Trophoblast cell (in vitro differentiated cells and primary cell): ENCODE results near the gene POR.
A peak's percentile ranks its signal among the peaks of the same experiment; 100 is the strongest.

Experiments
- DNase-seq, 2 donors: peaks; one replicate each; pipeline ENCODE4 v3.0.0-alpha.2; 2016
- H2AFZ ChIP-seq: 2 replicates; pipeline ENCODE4 v1.6.1; 2013; ENCODE audit warnings: low read length, moderate library complexity, mild to moderate bottlenecking; ENCODE audit not compliant: insufficient read depth, poor library complexity
- H2AK5ac ChIP-seq: 2 replicates; pipeline ENCODE4 v1.6.1; 2013; ENCODE audit warnings: mild to moderate bottlenecking, low read length
- H2BK120ac ChIP-seq: 2 replicates; pipeline ENCODE4 v1.6.1; 2013; ENCODE audit warnings: low read length, mild to moderate bottlenecking, moderate library complexity; ENCODE audit not compliant: insufficient read depth, poor library complexity
- H2BK12ac ChIP-seq: 2 replicates; pipeline ENCODE4 v1.6.1; 2013; ENCODE audit warnings: mild to moderate bottlenecking, low read length, moderate library complexity
- H2BK5ac ChIP-seq: 2 replicates; pipeline ENCODE4 v1.6.1; 2013; ENCODE audit warnings: low read length, low read depth, moderate library complexity, mild to moderate bottlenecking; ENCODE audit not compliant: poor library complexity
- H3K14ac ChIP-seq: 2 replicates; pipeline ENCODE4 v1.6.1; 2013; ENCODE audit warnings: mild to moderate bottlenecking, low read length
- H3K18ac ChIP-seq: 2 replicates; pipeline ENCODE4 v1.6.1; 2013; ENCODE audit warnings: mild to moderate bottlenecking, low read length
- H3K23ac ChIP-seq: 2 replicates; pipeline ENCODE4 v1.6.1; 2013; ENCODE audit warnings: low read length
- H3K27ac ChIP-seq: 2 replicates; pipeline ENCODE4 v1.5.1; 2013; ENCODE audit warnings: low read depth, mild to moderate bottlenecking, inconsistent platforms, low read length, moderate library complexity
- H3K27me3 ChIP-seq: 2 replicates; pipeline ENCODE4 v1.6.1; 2013; ENCODE audit warnings: inconsistent platforms, mild to moderate bottlenecking, low read length, moderate library complexity; ENCODE audit not compliant: insufficient read depth
- H3K36me3 ChIP-seq, 2 experiments: 1 replicate in 1 of 2; 2 replicates in 1 of 2; pipeline ENCODE4 v1.6.1; 2013; ENCODE audit warnings: low read length in 2 of 2, mild to moderate bottlenecking in 2 of 2, moderate library complexity in 1 of 2; ENCODE audit not compliant: insufficient read depth in 2 of 2, control insufficient read depth in 1 of 2
- H3K4ac ChIP-seq: 2 replicates; pipeline ENCODE4 v1.6.1; 2013; ENCODE audit warnings: low read depth, mild to moderate bottlenecking, low read length, moderate library complexity
- H3K4me1 ChIP-seq, 2 experiments: 1 replicate in 1 of 2; 2 replicates in 1 of 2; pipeline ENCODE4 v1.6.1; 2013; ENCODE audit warnings: low read length in 2 of 2, mild to moderate bottlenecking in 2 of 2, moderate library complexity in 1 of 2; ENCODE audit not compliant: insufficient read depth in 2 of 2, control insufficient read depth in 1 of 2
- H3K4me2 ChIP-seq: 2 replicates; pipeline ENCODE4 v1.6.1; 2013; ENCODE audit warnings: inconsistent platforms, mild to moderate bottlenecking, low read length, moderate library complexity
- H3K4me3 ChIP-seq: 2 replicates; pipeline ENCODE4 v1.5.1; 2013; ENCODE audit warnings: mild to moderate bottlenecking, low read depth, low read length, inconsistent platforms
- H3K79me1 ChIP-seq: one replicate; pipeline ENCODE4 v1.6.1; 2013; ENCODE audit warnings: low read length
- H3K79me2 ChIP-seq: 2 replicates; pipeline ENCODE4 v1.6.1; 2013; ENCODE audit warnings: low read length, mild to moderate bottlenecking; ENCODE audit not compliant: control insufficient read depth, insufficient read depth, poor library complexity
- H3K9ac ChIP-seq: 2 replicates; pipeline ENCODE4 v1.6.1; 2013; ENCODE audit warnings: mild to moderate bottlenecking, low read length
- H3K9me3 ChIP-seq: 2 replicates; pipeline ENCODE4 v1.6.1; 2013; ENCODE audit warnings: low read depth, mild to moderate bottlenecking, control low read depth, inconsistent platforms, low read length; ENCODE audit not compliant: insufficient read depth
- H4K12ac ChIP-seq: 2 replicates; pipeline ENCODE4 v1.6.1; 2013; ENCODE audit warnings: low read depth, mild to moderate bottlenecking, low read length, moderate library complexity
- H4K8ac ChIP-seq: 2 replicates; pipeline ENCODE4 v1.6.1; 2013; ENCODE audit warnings: low read depth, mild to moderate bottlenecking, low read length, moderate library complexity
- H4K91ac ChIP-seq: one replicate; pipeline ENCODE4 v1.6.1; 2013; ENCODE audit warnings: low read depth, mild to moderate bottlenecking, low read length, moderate library complexity
- WGBS: extraction: QIAGEN DNeasy Blood & Tissue Kit; methylation state at CpG from one replicate; pipeline ENCODE4 v1.1.7; 2013; ENCODE audit warnings: missing lambda C conversion rate; ENCODE audit not compliant: insufficient read length, insufficient coverage; ENCODE audit errors: extremely low coverage; 5-methylcytosine and 5-hydroxymethylcytosine counted together

The POR gene

DNA sequence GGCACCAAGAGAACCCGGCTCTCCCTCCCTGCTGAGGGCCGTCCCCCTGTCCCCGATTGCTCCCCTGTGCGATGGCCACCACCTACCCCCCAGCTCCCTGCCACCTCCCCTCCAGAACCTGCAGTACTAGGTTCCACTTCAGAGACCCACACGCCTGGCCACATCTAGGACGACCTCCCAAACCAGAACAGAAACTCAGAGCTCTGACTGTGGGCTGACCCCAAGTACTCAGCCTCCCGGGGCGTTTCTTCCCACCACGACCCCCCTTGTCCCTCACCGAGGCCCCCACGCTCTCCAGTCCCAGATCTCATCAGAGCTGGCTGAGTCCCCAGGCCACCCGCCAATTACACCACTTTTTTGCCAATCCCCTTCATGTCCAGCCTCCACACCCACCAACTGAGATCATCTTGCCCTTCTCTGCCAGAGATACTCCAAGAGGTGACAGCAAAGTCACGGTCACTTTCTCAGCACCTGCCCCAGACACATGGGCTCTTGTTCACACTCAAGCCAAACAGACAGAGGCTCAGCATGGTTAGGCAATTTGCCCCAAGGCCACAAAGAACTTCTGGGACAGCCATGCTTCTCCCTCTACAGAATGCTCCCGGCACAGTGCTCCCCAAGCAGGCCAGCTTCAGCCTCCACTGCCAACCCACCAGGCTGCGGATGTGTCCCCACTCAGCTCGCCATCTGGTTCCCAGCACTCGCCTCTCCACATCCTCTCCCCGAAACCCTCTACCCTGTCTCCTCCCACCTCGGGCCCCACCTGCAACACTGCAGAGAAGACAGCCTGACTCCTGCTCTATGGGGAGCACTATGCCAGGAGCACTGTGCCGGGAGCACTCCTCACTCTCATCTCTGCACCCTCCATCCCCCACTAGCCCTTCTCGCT, 74.8 kb downstream of the POR start:
- Histone ChIP-seq H3K4me2 (no peak overlapping the region), H3K23ac (no peak overlapping the region), H3K4me1 (peaks cover 20 to 23% of the 10 kb centered on the region in 2 experiments), H4K91ac (no peak overlapping the region), H4K8ac (no peak overlapping the region), H3K79me1 (peaks cover 10% of the 10 kb centered on the region), H3K36me3 (peaks cover 35 to 36% of the 10 kb centered on the region in 2 experiments), H4K12ac (no peak overlapping the region), H2AFZ (no peak overlapping the region), H3K9me3 (peaks cover 7% of the 10 kb centered on the region), H2AK5ac (peak overlapping the region; percentile 39), H3K27ac (no peak overlapping the region), H3K4me3 (no peak overlapping the region), H3K18ac (peak overlapping the region; percentile 48), H3K14ac (no peak overlapping the region), H3K4ac (no peak overlapping the region), H2BK120ac (no peak overlapping the region), H2BK5ac (no peak overlapping the region), H2BK12ac (peak overlapping the region; percentile 42), H3K9ac (no peak overlapping the region), H3K27me3 (no peaks in the 10 kb centered on the region), H3K79me2 (peaks cover 3% of the 10 kb centered on the region)
- no CpG with 5 or more reads among the region's 21 CpGs for WGBS
- DNase-seq: peak; percentile 68 to 79

DNA sequence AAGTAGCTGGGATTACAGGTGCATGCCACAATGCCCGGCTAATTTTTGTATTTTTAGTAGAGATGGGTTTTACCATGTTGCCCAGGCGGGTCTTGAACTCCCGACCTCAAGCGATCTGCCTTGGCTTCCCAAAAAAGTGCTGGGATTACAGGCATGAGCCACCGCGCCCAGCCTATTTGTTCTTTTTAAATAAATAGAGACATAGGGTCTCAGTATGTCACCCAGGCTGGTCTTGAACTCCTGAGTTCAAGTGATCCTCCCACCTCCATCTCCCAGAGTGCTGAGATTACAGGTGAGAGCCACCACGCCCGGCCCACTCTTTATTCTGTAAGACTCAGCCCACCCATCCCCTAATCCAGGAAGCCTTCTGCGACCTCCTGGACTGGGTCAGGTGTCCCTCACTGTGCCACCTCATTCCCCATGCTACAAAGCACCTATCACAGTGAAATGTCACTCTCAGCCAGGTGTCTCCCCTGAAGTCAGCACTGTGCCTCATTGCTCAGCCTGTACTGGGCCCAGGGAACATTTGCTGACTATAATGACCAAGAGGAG, 76.7 kb downstream of the POR start:
- no peak for DNase-seq
- no peak overlapping the region for H2AFZ ChIP-seq
- no peak overlapping the region for H2BK12ac ChIP-seq
- H3K23ac ChIP-seq: no peak overlapping the region
- no peak overlapping the region for H4K8ac ChIP-seq
- no peak overlapping the region for H2BK5ac ChIP-seq
- no peak overlapping the region for H3K14ac ChIP-seq
- no peaks in the 10 kb centered on the region for H3K27me3 ChIP-seq
- H3K4me3 ChIP-seq: no peak overlapping the region
- H3K18ac ChIP-seq: no peak overlapping the region
- H3K27ac ChIP-seq: no peak overlapping the region
- H4K91ac ChIP-seq: no peak overlapping the region
- H3K36me3 ChIP-seq: peaks cover 23 to 28% of the 10 kb centered on the region in 2 experiments
- no peak overlapping the region for H2AK5ac ChIP-seq
- no peak overlapping the region for H4K12ac ChIP-seq
- no peak overlapping the region for H2BK120ac ChIP-seq
- no peak overlapping the region for H3K4ac ChIP-seq
- H3K79me2 ChIP-seq: peaks cover 3% of the 10 kb centered on the region
- H3K4me2 ChIP-seq: no peak overlapping the region
- peaks cover 7% of the 10 kb centered on the region for H3K9me3 ChIP-seq
- H3K9ac ChIP-seq: no peak overlapping the region
- H3K4me1 ChIP-seq: peaks cover 20 to 23% of the 10 kb centered on the region in 2 experiments
- peaks cover 10% of the 10 kb centered on the region for H3K79me1 ChIP-seq
- WGBS: no CpG with 5 or more reads among the region's 9 CpGs

DNA sequence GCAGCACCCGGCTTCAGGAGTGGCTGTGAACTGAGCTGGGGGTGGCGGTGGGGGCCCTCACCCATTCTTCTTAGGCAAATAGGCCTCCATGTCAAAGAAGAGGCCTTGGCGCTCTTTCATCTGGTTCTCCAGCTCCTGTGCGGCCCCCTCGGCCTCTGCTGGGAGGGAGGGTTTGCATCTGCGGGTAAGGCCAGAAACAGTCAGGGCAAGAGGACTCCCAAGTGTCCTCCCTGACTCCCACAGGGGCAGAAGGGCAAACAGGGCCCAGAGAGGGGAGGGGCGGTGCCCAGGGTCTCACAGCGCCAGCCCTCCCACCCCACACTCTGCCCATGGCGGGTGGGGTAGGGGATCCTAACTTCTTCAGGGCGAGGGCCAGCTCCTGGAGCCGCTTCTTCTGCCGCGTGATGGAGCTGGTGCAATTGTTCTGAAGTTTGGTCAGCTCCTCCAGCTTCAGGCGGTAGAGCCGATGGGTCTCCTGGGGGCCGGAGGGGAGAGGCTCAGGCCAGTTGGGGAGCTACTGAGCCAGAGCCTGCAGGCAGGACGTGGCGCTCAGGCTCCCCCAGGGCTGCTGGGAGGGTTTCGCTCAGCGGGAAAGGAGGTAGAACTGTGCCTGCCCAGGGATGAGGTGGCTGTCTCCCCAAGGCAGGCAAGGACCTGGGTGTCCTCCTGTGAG, 77.3 kb downstream of the POR start:
- H4K91ac ChIP-seq: no peak overlapping the region
- no peak overlapping the region for H2AFZ ChIP-seq
- H3K79me1 ChIP-seq: peaks cover 10% of the 10 kb centered on the region
- no peak overlapping the region for H3K4ac ChIP-seq
- H3K4me2 ChIP-seq: no peak overlapping the region
- no peak overlapping the region for H2BK120ac ChIP-seq
- peaks cover 20 to 23% of the 10 kb centered on the region in 2 experiments for H3K4me1 ChIP-seq
- H3K23ac ChIP-seq: no peak overlapping the region
- no peak overlapping the region for H4K8ac ChIP-seq
- peaks cover 7% of the 10 kb centered on the region for H3K9me3 ChIP-seq
- H3K4me3 ChIP-seq: no peak overlapping the region
- H3K9ac ChIP-seq: no peak overlapping the region
- peaks cover 3% of the 10 kb centered on the region for H3K79me2 ChIP-seq
- no peak overlapping the region for H3K14ac ChIP-seq
- WGBS: no CpG with 5 or more reads among the region's 20 CpGs
- no peak overlapping the region for H3K18ac ChIP-seq
- no peak overlapping the region for H2BK5ac ChIP-seq
- H3K36me3 ChIP-seq: peaks cover 18 to 24% of the 10 kb centered on the region in 2 experiments
- no peak for DNase-seq
- no peak overlapping the region for H2BK12ac ChIP-seq
- H4K12ac ChIP-seq: no peak overlapping the region
- H3K27ac ChIP-seq: no peak overlapping the region
- no peaks in the 10 kb centered on the region for H3K27me3 ChIP-seq
- no peak overlapping the region for H2AK5ac ChIP-seq

DNA sequence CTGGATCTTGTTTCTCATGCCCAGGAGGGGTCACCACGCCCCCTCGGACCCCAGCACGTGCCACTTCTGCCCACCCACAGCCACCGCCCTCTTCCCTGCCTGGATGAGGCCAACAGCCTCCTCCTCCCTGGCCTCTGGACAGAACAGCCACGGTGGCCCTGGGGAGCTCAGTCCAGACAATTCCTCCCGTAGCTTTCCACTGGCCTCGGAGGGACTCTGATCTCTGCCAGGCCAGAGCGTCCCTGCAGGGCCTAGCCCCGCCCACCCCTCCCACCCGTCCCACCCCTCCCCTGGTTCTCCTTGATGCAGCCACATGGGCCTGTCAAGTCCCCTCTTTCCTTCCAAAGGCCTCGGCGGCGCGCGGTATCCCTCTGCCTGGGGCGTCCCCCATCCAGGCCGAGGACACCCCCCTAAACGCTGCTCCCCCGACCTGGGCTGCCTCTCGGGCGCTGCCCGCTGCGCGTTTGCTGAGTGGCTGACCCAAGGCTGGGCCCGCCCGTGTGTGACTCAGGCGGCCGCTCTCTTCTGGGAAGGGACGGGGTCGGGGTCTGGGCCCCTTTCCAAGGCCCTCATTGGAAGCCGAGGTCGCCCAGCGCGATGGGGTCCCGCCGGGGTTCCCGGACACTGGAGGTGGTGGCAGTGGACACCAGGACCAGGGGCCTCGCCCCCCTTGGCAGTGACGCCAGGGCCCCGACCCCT, 78.9 kb downstream of the POR start:
- no CpG with 5 or more reads among the region's 40 CpGs for WGBS
- Histone ChIP-seq H2BK12ac (peak overlapping the region; percentile 51), H3K4ac (peak overlapping the region; percentile 35), H3K4me3 (peak overlapping the region; percentile 91), H3K27me3 (no peaks in the 10 kb centered on the region), H3K79me1 (peaks cover 10% of the 10 kb centered on the region), H3K9me3 (peaks cover 5% of the 10 kb centered on the region), H2AFZ (peak overlapping the region; percentile 95), H3K14ac (peak overlapping the region; percentile 80), H2BK5ac (peak overlapping the region; percentile 69), H3K18ac (peak overlapping the region; percentile 82), H4K12ac (peak overlapping the region; percentile 79), H2BK120ac (peak overlapping the region; percentile 30), H2AK5ac (peak overlapping the region; percentile 75), H3K36me3 (peaks cover 8 to 13% of the 10 kb centered on the region in 2 experiments), H3K79me2 (peaks cover 3% of the 10 kb centered on the region), H4K8ac (peak overlapping the region; percentile 82), H3K4me1 (peaks cover 20 to 23% of the 10 kb centered on the region in 2 experiments), H3K23ac (no peak overlapping the region), H3K4me2 (peak overlapping the region; percentile 99), H3K9ac (peak overlapping the region; percentile 72), H4K91ac (peak overlapping the region; percentile 82), H3K27ac (peak overlapping the region; percentile 72)
- peak; percentile 53 to 66 for DNase-seq
